Nephron progenitor cell (in vitro differentiated cells): ENCODE results near the gene LPP.

Source experiments
- DNase-seq: peaks from one replicate; pipeline ENCODE4 v3.0.0; 2021
- H3K27ac Mint-ChIP-seq: 2 replicates; pipeline ENCODE4 v1.8.0; 2021; ENCODE audit warnings: mild to moderate bottlenecking, moderate library complexity, mixed read lengths
- H3K27me3 Mint-ChIP-seq: 2 replicates; pipeline ENCODE4 v1.8.0; 2021; ENCODE audit warnings: mild to moderate bottlenecking, low read depth, mixed read lengths; ENCODE audit not compliant: poor library complexity
- H3K36me3 Mint-ChIP-seq: 2 replicates; pipeline ENCODE4 v1.8.0; 2021; ENCODE audit warnings: low read depth, mixed read lengths
- H3K4me1 Mint-ChIP-seq: 2 replicates; pipeline ENCODE4 v1.8.0; 2021; ENCODE audit warnings: mixed read lengths
- H3K4me3 Mint-ChIP-seq: 2 replicates; pipeline ENCODE4 v1.8.0; 2021; ENCODE audit warnings: mild to moderate bottlenecking, moderate library complexity, mixed read lengths
- H3K9me3 Mint-ChIP-seq: 2 replicates; pipeline ENCODE4 v1.8.0; 2021; ENCODE audit warnings: mild to moderate bottlenecking, moderate library complexity, mixed read lengths
- CTCF ChIP-seq: fragments of 200-600 bp; sonication (generic); IDR thresholded peaks from 2 replicates; pipeline ENCODE4 v1.5.0; 2021; ENCODE audit warnings: antibody characterized with exemption

The LPP gene

GRCh38 chr3:188802645-188803044 lies 648.7 kb downstream of the LPP start:
- Mint-ChIP-seq H3K36me3 (peaks cover 24% of the 10 kb centered on the region), H3K9me3 (peaks cover 19% of the 10 kb centered on the region), H3K27ac (no peak overlapping the region), H3K27me3 (no peaks in the 10 kb centered on the region), H3K4me1 (peaks cover 19% of the 10 kb centered on the region), H3K4me3 (no peak overlapping the region)
- DNase-seq = no peak
- TF ChIP-seq CTCF = no peak

- no peak for DNase-seq
- peaks cover 41% of the 10 kb centered on the region for H3K9me3 Mint-ChIP-seq
- no peaks in the 10 kb centered on the region for H3K27me3 Mint-ChIP-seq
- TF ChIP-seq CTCF = no peak
- H3K4me1 Mint-ChIP-seq = no peaks in the 10 kb centered on the region
- H3K4me3 Mint-ChIP-seq = no peak overlapping the region
- H3K27ac Mint-ChIP-seq = no peak overlapping the region
- H3K36me3 Mint-ChIP-seq = peaks cover 35% of the 10 kb centered on the region
These were observed 653.0 kb downstream of the LPP start for GRCh38 chr3:188807006-188807405.

GRCh38 chr3:188812198-188812597 lies 658.2 kb downstream of the LPP start:
- Mint-ChIP-seq H3K4me1 (no peaks in the 10 kb centered on the region), H3K27ac (no peak overlapping the region), H3K27me3 (no peaks in the 10 kb centered on the region), H3K9me3 (peaks cover 31% of the 10 kb centered on the region), H3K4me3 (no peak overlapping the region), H3K36me3 (peaks cover 21% of the 10 kb centered on the region)
- DNase-seq = no peak
- no peak for TF ChIP-seq CTCF

- H3K27me3 Mint-ChIP-seq = no peaks in the 10 kb centered on the region
- no peak overlapping the region for H3K4me3 Mint-ChIP-seq
- no peak overlapping the region for H3K27ac Mint-ChIP-seq
- no peak for TF ChIP-seq CTCF
- DNase-seq = no peak
- H3K9me3 Mint-ChIP-seq = peaks cover 7% of the 10 kb centered on the region
- H3K36me3 Mint-ChIP-seq = peaks cover under 1% of the 10 kb centered on the region
- H3K4me1 Mint-ChIP-seq = peaks cover 10% of the 10 kb centered on the region
These were observed 660.6 kb downstream of the LPP start for GRCh38 chr3:188814581-188814980.

- DNase-seq = no peak
- no peaks in the 10 kb centered on the region for H3K27me3 Mint-ChIP-seq
- no peak for TF ChIP-seq CTCF
- H3K27ac Mint-ChIP-seq = peak overlapping the region; percentile 57
- no peak overlapping the region for H3K4me3 Mint-ChIP-seq
- H3K9me3 Mint-ChIP-seq = no peaks in the 10 kb centered on the region
- peaks cover 17% of the 10 kb centered on the region for H3K4me1 Mint-ChIP-seq
- H3K36me3 Mint-ChIP-seq = no peaks in the 10 kb centered on the region
These were observed 663.4 kb downstream of the LPP start for GRCh38 chr3:188817103-188817934.

- Mint-ChIP-seq H3K27me3 (no peaks in the 10 kb centered on the region), H3K4me3 (no peak overlapping the region), H3K9me3 (no peaks in the 10 kb centered on the region), H3K36me3 (no peaks in the 10 kb centered on the region), H3K4me1 (peaks cover 17% of the 10 kb centered on the region), H3K27ac (no peak overlapping the region)
- no peak for TF ChIP-seq CTCF
- no peak for DNase-seq
These were observed 663.9 kb downstream of the LPP start for GRCh38 chr3:188817935-188818269.
